ENCODE data around the gene ARHGAP5.

ARHGAP5 gene

GRCh38 chr14:32185097-32185496 is 108.0 kb downstream of the ARHGAP5 start:
- no peak for DNase-seq

DNA sequence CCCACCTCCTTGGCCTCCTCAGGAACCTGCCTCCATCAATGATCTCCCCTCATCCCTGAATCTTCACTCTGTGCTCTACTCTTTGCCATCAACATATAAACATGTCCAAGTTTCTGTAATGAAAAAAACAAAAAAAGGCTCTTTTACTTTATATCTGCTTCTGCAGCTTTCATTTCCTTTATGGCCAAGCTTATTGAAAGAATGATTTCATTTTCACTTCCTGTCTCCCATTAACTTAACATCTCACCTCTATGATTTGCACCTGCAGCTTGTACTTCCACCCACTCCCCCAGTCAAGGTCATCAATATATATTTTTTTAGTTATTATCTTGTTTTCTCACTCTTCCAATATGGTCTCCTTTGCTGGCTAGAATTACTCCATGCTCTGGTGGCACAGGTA is 109.1 kb downstream of the ARHGAP5 start:
- DNase-seq, result no peak

DNA sequence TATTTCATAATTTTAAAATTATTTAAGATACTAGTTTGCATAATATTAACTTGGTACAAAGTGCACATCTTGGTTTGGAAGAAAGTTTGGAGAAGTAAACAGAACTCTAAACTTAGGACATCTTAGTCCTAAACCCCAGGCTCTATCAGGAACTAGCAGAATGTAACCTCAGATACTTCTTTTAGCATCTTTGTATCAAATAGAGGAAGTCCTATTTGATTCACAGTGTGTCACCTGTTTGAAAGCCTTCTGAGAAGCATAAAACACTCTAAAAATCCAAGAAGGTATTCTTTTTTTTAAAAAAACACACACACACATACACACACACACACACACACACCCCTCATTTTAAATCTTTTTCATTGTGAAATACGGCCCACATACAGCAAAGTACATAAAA is 112.7 kb downstream of the ARHGAP5 start:
- no peak for DNase-seq

DNA sequence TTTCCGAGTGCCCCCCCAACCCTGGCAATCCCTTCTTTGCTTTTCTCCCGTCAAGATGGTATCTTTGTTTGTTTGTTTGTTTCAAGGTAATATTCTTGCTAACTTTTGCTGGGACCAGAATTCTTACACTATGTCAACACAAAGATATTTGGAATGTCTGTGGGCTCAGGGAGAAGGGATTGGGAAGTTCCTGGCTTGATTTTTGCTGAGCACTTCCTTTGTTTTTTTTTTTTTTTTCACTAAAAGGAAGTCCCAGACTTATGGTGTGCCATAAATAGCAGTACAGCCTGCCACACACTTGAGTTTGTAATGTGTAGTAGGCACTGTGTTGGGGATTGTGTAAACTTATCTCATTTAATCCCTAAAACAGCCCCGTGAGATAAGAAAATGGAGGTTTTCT is 113.6 kb downstream of the ARHGAP5 start:
- DNase-seq, result no peak

- no peak for DNase-seq
Measured at GRCh38 chr14:32192712-32193373, 115.7 kb downstream of the ARHGAP5 start.

GRCh38 chr14:32193532-32193931 is 116.4 kb downstream of the ARHGAP5 start:
- no peak for DNase-seq

DNA sequence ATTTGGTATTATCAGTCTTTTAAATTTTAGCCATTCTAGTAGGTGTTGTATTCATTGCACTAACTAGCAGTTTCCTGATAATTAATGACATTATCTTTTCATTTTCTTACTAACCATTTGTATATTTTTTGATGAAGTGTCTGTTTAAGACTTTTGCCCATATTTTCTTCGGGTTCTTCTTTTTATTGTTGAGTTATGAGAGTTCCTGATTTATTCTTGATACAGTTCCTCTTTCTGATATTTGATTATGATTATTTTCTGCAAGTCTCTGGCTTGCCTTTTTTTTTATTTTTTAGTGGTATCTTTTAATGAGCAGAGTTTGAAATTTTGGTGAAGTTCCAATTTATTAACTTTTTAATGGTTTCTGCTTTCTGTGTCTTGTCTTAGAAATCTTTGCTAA is 118.5 kb downstream of the ARHGAP5 start:
- DNase-seq, result no peak

GRCh38 chr14:32197919-32198318 is 120.8 kb downstream of the ARHGAP5 start:
- no peak for DNase-seq

DNA sequence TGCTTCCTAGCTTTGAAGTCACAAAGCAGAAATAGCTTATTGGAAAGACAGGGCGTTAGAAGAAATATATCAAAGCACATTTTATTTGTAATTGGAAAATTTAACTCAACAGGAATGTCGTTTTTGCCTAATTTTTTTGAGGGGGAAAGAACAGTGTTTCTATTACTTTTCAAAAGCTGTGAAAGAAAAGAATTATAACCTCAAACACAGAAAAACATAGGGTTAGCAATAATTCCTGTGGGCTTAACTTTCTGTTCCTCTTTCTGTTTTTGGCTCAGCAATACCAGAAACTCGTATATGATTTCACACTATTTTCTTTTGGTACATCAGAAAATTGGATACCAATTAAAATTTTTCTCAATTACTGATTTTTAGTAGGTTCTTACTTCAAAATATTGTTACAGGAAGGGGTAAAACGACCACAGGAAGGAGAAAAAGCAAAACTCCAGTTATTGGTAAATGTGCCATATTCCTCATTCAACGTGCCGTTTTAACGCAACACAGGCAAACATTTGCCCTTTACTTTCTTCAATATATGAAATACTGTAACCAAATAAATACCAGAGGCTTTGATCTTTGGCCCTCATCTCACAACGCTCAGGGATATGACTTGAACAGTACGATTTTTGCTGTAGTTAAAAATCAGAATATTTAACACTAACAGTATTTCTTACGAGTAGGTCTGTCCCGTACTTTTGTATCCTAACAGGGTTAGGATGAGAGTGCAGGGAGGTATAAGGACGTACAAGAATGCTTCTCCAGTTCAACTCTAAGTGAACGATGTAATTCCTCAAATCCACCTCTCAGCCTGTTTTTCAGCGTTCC is 123.5 kb downstream of the ARHGAP5 start:
- no peak for DNase-seq

GRCh38 chr14:32201193-32201815 is 124.2 kb downstream of the ARHGAP5 start:
- DNase-seq, result peak; percentile 86

GRCh38 chr14:32201816-32202490 is 124.8 kb downstream of the ARHGAP5 start, which contains the start of gene RNU6-7:
RNU6-7 (plus strand) TSS chr14:32202045.
- DNase-seq, result peak; percentile 38

- DNase-seq, result no peak
Measured at GRCh38 chr14:32202491-32202997, 125.4 kb downstream of the ARHGAP5 start.

DNA sequence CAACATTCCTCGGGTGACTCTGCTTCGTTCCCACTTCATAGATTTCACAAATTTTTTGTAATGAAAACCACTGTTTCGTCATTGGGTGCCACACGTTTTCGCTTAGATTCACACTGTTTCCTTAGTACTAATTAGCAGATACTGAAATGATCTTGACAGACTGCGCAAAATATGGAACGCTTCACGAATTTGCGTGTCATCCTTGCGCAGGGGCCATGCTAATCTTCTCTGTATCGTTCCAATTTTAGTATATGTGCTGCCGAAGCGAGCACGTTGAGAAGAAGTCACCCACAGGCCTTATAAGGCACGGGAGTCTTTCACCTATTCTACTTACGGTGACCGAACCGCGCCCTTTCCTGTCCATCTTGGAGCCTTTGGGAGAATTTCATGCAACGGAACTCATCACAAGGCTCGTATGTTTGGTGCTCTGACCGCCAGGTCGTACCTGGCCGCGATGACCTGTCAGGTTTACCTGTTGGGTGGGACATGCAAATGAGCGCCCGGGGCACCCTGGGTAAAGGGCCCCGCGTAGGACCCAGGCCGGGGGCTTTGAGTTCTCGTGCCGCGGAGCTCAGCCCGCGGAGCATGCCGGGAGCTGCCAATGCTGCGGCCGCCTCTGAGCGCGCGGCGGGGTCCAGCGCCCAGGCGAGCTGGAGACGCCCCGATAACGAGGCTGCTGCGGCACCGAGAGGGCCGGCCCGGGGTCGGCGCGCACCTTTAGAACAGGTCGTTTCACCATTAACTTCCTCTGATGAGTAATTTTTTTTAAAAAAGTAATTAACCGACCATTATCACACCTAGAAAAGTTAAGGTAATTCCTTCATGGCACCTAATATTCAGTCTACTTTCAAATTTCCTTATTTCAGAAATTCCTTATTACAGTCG is 126.1 kb downstream of the ARHGAP5 start, which contains the start of gene RNU6-8:
TSS of gene RNU6-8 (minus strand) at position 272 of the 885 bp plus-strand sequence.
- DNase-seq, result peak; percentile 92

GRCh38 chr14:32203928-32204357 is 126.8 kb downstream of the ARHGAP5 start:
- peak; percentile 14 for DNase-seq

- DNase-seq, result no peak
Measured at GRCh38 chr14:32205554-32205953, 128.4 kb downstream of the ARHGAP5 start.

DNA sequence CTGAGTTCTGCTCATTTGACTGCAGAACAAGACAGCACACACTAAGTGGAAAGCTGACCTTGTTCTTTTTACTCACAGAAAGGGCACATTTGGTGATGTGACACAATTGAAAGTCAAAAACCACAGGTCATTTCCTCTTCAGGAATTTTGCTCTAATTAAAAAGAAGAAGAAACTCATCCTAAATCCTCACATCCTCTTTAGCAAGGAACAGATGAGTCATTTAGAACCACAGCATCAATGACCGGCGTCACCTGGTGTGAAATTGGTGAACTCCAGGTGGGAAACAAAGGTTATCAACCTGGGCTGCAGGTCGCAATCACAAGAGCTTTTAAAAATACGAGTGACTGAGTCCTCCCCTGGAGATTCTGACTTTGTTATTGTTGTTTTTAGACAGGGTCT is 128.9 kb downstream of the ARHGAP5 start:
- no peak for DNase-seq

- no peak for DNase-seq
Measured at GRCh38 chr14:32206552-32206951, 129.4 kb downstream of the ARHGAP5 start.

DNA sequence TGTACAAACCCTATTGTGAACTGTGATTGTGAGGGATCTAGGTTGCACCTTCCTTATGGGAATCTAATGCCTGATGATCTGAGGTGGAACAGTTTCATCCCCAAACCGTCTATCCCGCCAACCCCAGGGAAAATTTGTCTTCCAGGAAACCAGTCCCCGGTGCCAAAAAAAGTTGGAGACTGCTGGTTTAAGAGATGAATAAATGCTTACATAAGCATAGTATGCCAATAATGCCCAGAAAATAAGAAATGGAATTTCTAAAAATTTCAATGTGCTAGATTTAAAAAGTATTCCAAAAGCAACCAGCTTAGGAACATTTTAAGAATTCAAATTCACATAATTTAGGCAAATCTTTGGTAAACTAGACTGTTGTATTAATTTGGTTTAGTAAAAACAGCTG is 131.4 kb downstream of the ARHGAP5 start:
- no peak for DNase-seq
